GM18507 (cell line): Measurements from ENCODE around the gene CDR2L.
"Not testable (repeated sequence)": the region's sequence is repeated elsewhere in the genome, so short reads cannot be mapped to it uniquely, and the experiment has no call there.

Source experiments
- DNase-seq: peaks from one replicate; pipeline ENCODE4 v3.0.0; 2011; ENCODE audit warnings: low read depth; ENCODE audit not compliant: insufficient read length; ENCODE audit errors: extremely low spot score
- FAIRE-seq: peaks from 2 replicates; lab custom pipeline; 2011; peaks lifted over from hg19 to GRCh38; lab: Jason Lieb, UNC

CDR2L gene

DNA sequence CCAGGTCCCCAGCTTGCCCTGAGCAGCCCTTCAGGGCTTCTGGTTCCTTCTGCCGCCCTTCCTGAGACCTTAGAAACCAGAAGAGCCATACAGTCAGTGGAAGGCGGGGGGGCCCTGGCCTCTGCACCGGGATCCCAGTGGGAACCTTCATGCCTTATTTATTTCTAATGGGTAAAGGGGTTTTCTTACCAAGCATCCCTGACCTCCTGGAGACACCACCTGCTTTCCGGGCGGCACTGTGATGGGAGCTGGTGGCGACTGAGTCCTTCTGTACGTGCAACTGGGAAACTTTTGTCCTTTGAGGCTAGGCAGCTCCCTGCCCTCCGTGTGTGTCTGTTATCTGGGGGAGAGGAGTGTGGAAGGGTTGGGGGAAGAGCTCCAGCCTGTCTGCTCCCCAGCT lies 17.9 kb downstream of the CDR2L start:
- no peak for DNase-seq
- FAIRE-seq = no peak

GRCh38 chr17:75006084-75006483 lies 18.7 kb downstream of the CDR2L start:
- not testable (repeated sequence) for DNase-seq, FAIRE-seq

GRCh38 chr17:75006653-75007052 lies 19.2 kb downstream of the CDR2L start:
- FAIRE-seq (no peak), DNase-seq (no peak)

DNA sequence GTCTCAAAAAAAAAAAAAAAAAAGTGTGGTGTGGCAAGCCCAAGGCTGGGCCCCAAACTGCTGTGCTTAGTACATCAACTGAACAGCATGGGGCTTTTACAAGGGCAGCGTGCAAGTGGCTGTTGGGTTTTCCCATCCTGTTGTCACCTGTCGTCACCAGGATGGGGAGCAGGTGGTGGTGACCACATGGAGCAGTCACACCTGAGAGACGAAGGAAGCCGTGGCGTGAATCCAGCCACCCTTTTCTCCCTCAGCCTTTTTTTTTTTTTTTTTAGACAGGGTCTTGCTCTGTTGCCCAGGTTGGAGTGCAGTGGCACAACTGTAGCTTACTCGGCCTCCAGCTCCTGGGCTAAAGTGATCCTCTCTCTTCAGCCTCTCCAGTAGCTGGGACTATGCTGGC lies 20.9 kb downstream of the CDR2L start:
- DNase-seq = no peak
- FAIRE-seq = no peak

DNA sequence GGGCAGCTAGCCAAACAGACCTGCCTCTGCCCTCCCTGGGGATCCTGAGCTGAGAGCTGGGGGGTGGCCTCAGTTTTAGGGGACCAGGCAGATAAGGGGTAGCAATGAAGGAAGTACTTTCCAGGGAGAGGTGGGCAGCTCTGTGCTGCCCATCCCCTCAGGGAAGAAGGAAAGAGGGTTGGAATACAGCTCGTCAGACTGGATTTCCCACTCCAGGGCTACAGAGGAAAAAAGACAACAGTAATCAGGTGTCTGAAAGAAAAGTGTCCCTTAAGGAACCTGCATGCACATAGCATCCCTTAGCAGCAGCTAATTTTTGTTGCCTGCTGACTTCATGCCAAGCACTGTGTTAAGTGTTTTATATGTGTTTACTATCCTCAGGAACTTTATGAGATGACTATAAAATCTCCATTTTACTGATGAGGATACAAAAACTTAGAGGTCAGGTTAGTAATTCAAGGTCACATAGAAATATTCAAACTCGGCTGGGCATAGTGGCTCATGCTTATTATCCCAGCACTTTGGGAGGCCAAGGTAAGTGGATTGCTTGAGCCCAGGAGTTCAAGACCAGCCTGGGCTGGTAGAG lies 21.8 kb downstream of the CDR2L start:
- DNase-seq (no peak), FAIRE-seq (no peak)

DNA sequence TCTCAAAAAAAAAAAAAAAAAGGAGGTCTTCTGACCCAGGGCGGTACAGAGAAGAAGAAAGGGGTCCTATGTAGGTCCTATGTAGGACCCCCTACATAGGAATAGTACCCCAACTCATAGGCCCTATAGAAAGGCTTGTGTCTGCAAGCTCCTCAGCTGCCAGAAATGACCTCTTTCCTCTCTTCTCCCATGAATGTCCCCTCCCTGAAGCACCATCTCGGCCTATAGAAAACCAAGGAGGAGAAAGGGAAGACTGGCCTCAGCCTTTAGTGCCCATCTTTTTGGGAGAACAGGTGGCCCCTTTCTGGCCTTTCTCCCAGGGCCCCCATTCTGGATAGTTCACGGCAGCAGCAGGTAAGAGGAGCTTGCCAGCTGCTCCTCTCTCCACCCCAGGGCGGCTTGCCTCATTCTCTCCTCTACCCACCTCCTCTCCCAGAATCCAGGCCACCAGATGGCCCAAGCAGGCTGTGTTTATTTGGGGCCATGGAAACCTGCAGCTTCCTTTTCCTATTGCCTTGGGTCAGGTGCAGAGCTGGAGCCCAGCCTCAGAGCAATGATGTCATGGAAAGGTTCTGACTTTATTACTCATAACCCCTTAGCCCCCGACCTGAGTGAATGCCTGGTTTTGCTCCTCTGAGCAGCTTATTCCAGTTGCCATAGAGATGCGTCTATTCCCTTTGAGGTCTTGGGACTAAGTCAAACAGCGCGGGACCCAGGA lies 23.4 kb downstream of the CDR2L start:
- FAIRE-seq (no peak), DNase-seq (no peak)

DNA sequence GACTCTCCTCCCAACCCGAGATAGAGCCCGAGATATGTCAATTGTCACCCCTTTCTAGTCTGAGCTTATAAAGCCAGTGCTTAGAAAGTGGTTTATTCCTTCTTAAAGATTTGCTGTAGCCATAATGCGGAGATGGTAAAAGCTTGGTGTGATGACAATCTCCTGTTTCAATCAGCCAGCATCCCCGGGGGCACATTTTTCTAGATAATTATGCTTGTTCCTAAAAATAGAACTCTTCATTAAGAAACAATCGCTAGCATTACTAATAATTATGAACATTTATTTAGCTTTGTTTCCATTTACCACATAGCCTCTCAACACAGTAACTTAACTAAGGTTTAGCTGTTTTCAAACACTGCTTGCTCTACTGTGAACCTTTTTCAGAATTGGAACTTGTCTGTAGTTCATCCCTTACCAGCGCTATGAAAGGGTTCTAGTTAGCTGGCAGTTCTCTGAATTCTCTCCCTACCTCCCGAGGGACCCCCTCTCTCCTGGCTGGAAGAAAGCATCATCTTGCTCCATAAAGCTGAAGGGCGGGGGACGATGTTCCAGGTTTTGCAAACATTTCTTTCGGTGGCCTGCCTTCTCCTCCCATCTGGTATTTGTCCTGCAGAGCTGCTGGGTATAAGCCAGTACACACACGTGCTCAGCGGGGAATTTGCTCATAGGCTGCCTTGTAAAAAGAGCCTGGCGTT lies 24.1 kb downstream of the CDR2L start:
- DNase-seq = no peak

DNA sequence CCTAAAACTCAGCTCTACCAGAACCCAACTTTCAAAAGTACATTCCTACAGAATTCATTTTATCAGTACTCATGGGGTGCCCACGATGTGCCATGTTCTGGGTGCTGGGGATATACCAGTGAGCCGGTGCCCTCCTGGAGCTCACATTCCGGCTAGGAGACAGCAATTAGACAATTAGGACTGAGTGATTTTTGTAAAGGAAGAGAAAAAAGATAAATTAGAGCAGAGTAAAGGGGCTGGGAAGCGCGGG lies 24.6 kb downstream of the CDR2L start:
- no peak for FAIRE-seq
- DNase-seq = no peak

More for the DNA sequence above, 24.1 kb downstream of the CDR2L start:
- FAIRE-seq = no peak

DNA sequence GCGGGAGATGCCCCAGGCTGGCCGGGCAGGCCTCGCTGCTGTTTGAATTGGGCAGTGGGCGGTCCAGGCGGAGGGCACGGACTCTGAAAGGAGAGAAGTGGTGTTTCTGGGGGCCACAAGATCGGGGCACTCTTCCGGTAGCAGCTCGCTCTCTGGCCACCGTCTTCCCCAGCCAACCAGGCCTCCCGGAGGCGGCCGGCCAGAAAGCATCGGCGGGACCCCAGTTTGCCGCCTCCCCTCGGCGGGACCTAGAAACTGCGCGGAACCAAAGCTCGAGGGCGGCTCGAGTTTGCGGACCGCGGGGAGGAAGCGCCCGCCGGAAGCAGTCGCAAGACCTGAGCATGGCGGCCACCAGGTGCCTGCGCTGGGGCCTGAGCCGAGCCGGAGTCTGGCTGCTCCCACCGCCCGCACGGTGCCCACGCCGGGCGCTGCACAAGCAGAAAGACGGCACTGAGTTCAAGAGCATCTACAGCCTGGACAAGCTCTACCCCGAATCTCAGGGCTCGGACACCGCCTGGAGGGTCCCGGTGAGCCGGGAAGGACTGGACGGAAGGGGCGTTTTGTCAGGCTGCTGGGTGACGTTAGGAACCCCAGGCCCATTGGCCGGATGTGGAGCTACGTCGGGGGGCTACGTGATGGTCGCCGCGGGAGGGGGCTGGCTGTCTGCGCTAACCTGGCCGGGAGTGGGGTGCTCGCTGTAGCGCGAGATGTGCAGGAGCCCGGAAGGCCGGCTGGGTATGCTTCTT lies 25.1 kb downstream of the CDR2L start, which contains the start of gene MRPL58:
Gene MRPL58, plus strand, starts transcription at position 325 of the 746 bp plus-strand sequence. Its CDS starts 17 bp downstream, at position 342.
- FAIRE-seq (peak; percentile 73), DNase-seq (peak; percentile 91)

GRCh38 chr17:75013092-75013559 lies 25.7 kb downstream of the CDR2L start:
- no peak for FAIRE-seq
- DNase-seq = no peak

DNA sequence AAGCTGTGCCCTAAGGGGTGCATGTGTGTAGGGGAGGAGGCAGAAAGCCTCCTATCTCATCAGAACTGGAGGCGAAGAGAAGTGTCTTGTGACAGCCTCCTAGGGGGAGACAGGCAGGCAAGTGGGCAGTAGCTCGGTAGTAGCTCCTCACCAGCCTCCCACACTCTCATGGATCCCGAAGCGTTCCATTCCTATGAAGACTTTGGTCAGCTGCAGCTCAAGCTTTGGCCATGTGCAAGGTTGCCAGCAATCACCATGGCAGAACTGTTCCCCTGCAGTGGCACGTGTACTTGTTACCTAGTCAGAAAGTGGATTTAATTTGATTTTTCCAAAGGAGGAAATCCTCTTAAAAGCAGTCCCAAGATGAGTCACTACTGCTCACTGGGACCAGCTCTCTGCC lies 31.7 kb downstream of the CDR2L start:
- DNase-seq (no peak), FAIRE-seq (no peak)

DNA sequence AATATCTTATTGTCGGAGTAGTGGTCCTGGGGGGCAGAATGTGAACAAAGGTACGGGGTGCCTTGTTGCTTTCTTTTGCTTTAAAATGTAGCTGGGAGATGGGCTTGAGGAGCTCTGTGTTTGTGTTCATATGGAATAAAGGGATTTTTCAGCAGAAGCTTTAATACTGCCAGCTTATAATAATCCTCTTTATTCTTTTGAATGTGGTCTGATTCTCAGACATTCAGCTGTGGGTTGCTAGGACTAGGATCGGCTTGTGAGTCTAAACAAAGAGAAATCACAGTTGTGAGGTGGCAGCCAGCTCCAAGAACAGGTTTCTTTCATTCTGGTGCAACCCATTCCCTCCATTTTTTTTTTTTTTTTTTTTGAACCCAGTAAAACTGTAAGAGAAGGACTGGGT lies 32.3 kb downstream of the CDR2L start:
- FAIRE-seq = no peak

DNA sequence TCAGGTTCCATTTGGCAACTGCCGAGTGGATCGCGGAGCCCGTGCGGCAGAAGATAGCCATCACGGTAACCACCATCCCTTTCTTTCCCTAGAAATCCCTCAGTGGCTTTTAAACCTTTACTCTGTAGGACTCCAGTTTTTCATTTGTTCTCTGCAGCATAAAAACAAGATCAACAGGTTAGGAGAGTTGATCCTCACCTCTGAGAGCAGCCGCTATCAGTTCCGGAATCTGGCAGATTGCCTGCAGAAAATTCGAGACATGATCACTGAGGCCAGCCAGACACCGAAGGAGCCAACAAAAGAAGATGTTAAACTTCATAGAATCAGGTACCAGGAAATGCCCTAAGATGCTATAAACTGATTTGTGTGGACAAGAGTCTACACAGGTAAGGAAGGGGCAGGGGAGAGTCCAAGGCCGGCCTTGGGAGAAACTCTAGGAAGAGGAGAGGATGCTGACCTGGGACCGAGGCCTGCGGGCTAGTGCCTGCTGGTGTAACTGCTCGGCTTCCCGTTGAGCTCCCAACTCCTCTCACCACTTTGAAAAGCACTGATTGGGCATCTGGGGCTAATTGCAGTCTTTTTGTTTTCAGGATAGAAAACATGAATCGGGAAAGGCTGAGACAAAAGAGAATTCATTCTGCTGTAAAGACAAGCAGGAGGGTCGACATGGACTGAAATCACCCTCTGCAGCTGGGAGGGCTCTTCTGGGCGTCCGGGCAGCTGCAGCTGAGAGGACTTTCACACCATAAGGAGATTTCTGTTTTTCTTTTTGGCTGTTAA lies 33.1 kb downstream of the CDR2L start:
- no peak for FAIRE-seq
- no peak for DNase-seq

More for the DNA sequence above, 32.3 kb downstream of the CDR2L start:
- no peak for DNase-seq

GRCh38 chr17:75024686-75025397 lies 37.4 kb downstream of the CDR2L start:
- FAIRE-seq = no peak
- no peak for DNase-seq

- DNase-seq, FAIRE-seq: not testable (repeated sequence)
These were observed 37.9 kb downstream of the CDR2L start for GRCh38 chr17:75025398-75025734.

- not testable (repeated sequence) for DNase-seq, FAIRE-seq
These were observed 39.2 kb downstream of the CDR2L start for GRCh38 chr17:75026650-75027049.

DNA sequence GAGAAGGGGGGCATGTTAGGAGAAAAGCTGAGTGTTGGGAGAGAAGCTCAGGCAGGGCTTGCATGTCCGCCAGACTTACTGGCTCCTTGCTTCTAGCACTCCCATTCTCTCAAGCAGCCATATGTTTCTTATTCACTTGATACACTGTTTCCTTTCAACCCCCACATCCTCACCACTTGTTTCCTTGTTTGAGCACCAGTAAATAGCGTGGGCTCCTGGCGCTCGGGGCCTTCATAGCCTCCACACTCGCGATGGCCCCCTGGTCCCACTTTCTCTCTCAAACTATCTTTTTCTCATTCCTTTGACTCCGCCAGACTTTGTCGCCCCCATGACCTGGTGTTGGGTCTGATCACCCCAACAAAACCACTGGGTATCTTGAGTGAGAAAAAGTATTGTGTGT lies 42.7 kb downstream of the CDR2L start:
- DNase-seq (no peak), FAIRE-seq (no peak)

GRCh38 chr17:75031972-75032719 lies 44.7 kb downstream of the CDR2L start:
- DNase-seq (no peak), FAIRE-seq (no peak)
